Nephron (organoid): ENCODE measurements around the gene NINJ2.

Source experiments
- H3K27ac Mint-ChIP-seq, 3 experiments: 2 replicates each; pipeline ENCODE4 v1.8.0; 2020; ENCODE audit warnings: mixed read lengths in 3 of 3, mild to moderate bottlenecking in 2 of 3, moderate library complexity in 1 of 3
- H3K27me3 Mint-ChIP-seq: 2 replicates; pipeline ENCODE4 v1.8.0; 2021; ENCODE audit warnings: low read depth, mild to moderate bottlenecking, moderate library complexity, mixed read lengths
- H3K36me3 Mint-ChIP-seq: 2 replicates; pipeline ENCODE4 v1.8.0; 2020; ENCODE audit warnings: low read depth, mixed read lengths
- H3K4me1 Mint-ChIP-seq: 2 replicates; pipeline ENCODE4 v1.8.0; 2020; ENCODE audit warnings: mixed read lengths
- H3K4me3 Mint-ChIP-seq, 3 experiments: 2 replicates each; pipeline ENCODE4 v1.8.0; 2020; ENCODE audit warnings: mild to moderate bottlenecking in 3 of 3, mixed read lengths in 3 of 3, moderate library complexity in 2 of 3
- H3K9me3 Mint-ChIP-seq: 2 replicates; pipeline ENCODE4 v1.8.0; 2020; ENCODE audit warnings: mixed read lengths
- CTCF ChIP-seq, 3 experiments: fragments of 200-600 bp; sonication (generic); IDR thresholded peaks; one replicate each; pipeline ENCODE4 v1.5.0; 2021; ENCODE audit warnings: antibody characterized with exemption in 3 of 3; ENCODE audit not compliant: unreplicated experiment in 3 of 3

Gene NINJ2

GRCh38 chr12:547883-548470 is 115.3 kb downstream of the NINJ2 start:
- no peaks in the 10 kb centered on the region for H3K9me3 Mint-ChIP-seq
- no peak for TF ChIP-seq CTCF (IDR thresholded peaks at IDR 0.05; ENCODE audit: unreplicated experiment in 3 of 3)
- peaks cover 41% of the 10 kb centered on the region for H3K4me1 Mint-ChIP-seq
- H3K27ac Mint-ChIP-seq = no peak overlapping the region
- H3K27me3 Mint-ChIP-seq = peaks cover 38% of the 10 kb centered on the region
- no peaks in the 10 kb centered on the region for H3K36me3 Mint-ChIP-seq
- H3K4me3 Mint-ChIP-seq = no peak overlapping the region

GRCh38 chr12:546920-547845 is 116.1 kb downstream of the NINJ2 start:
- Mint-ChIP-seq H3K9me3 (no peaks in the 10 kb centered on the region), H3K4me1 (peaks cover 41% of the 10 kb centered on the region), H3K4me3 (no peak overlapping the region), H3K36me3 (no peaks in the 10 kb centered on the region), H3K27ac (no peak overlapping the region), H3K27me3 (peaks cover 43% of the 10 kb centered on the region)
- peak; percentile 98 to 99 (median 98) for TF ChIP-seq CTCF (IDR thresholded peaks at IDR 0.05; ENCODE audit: unreplicated experiment in 3 of 3)

- H3K4me3 Mint-ChIP-seq = peak overlapping the region in 2 of 3 experiments; percentile 5 to 21
- peaks cover 39% of the 10 kb centered on the region for H3K4me1 Mint-ChIP-seq
- H3K36me3 Mint-ChIP-seq = no peaks in the 10 kb centered on the region
- no peak for TF ChIP-seq CTCF (IDR thresholded peaks at IDR 0.05; ENCODE audit: unreplicated experiment in 3 of 3)
- H3K27me3 Mint-ChIP-seq = peaks cover 39% of the 10 kb centered on the region
- no peaks in the 10 kb centered on the region for H3K9me3 Mint-ChIP-seq
- no peak overlapping the region for H3K27ac Mint-ChIP-seq
Measured at GRCh38 chr12:546265-546919, 116.9 kb downstream of the NINJ2 start.

GRCh38 chr12:545835-546234 is 117.4 kb downstream of the NINJ2 start:
- Mint-ChIP-seq H3K36me3 (no peaks in the 10 kb centered on the region), H3K27me3 (peaks cover 39% of the 10 kb centered on the region), H3K4me1 (peaks cover 36% of the 10 kb centered on the region), H3K9me3 (no peaks in the 10 kb centered on the region), H3K27ac (no peak overlapping the region), H3K4me3 (no peak overlapping the region)
- TF ChIP-seq CTCF (IDR thresholded peaks at IDR 0.05; ENCODE audit: unreplicated experiment in 3 of 3) = no peak

- no peaks in the 10 kb centered on the region for H3K36me3 Mint-ChIP-seq
- H3K9me3 Mint-ChIP-seq = no peaks in the 10 kb centered on the region
- no peak for TF ChIP-seq CTCF (IDR thresholded peaks at IDR 0.05; ENCODE audit: unreplicated experiment in 3 of 3)
- H3K27me3 Mint-ChIP-seq = peaks cover 39% of the 10 kb centered on the region
- H3K27ac Mint-ChIP-seq = no peak overlapping the region
- peaks cover 41% of the 10 kb centered on the region for H3K4me1 Mint-ChIP-seq
- H3K4me3 Mint-ChIP-seq = no peak overlapping the region
Measured at GRCh38 chr12:544941-545635, 118.2 kb downstream of the NINJ2 start.
